ENCODE results near the gene UNC13B. TPM values are rescaled to one million over a fixed set of nuclear protein-coding genes. Genes with fewer than 3 reads are reported as not detected.

Gene UNC13B
- total RNA-seq, 1 experiment from 2014 or later, result not detected

GRCh38 chr9:35294066-35294465 is 132.3 kb downstream of the UNC13B start:
- Histone ChIP-seq H2AFZ (ENCODE audit: low read length) (no peak overlapping the region), H3K9me3 (ENCODE audit: low read length) (no peaks in the 10 kb centered on the region), H3K9me2 (replicated peaks; ENCODE audit: insufficient read depth, low read length) (no peaks in the 10 kb centered on the region), H4K20me1 (ENCODE audit: insufficient read depth, low read depth, low read length) (no peaks in the 10 kb centered on the region), H3K36me3 (ENCODE audit: insufficient read depth, low read length) (no peaks in the 10 kb centered on the region), H3K27me3 (ENCODE audit: low read length) (no peaks in the 10 kb centered on the region), H3K79me2 (ENCODE audit: low read length) (no peaks in the 10 kb centered on the region), H3K9ac (ENCODE audit: low read length) (no peak overlapping the region), H3K4me2 (ENCODE audit: low read depth, low read length, poor library complexity, severe bottlenecking) (no peak overlapping the region), H3K4me1 (ENCODE audit: low read length) (no peaks in the 10 kb centered on the region), H3K4me3 (ENCODE audit: low read length) (no peak overlapping the region), H3K27ac (ENCODE audit: low read length) (no peak overlapping the region)
- DNase-seq, result no peak

GRCh38 chr9:35294556-35294955 is 132.7 kb downstream of the UNC13B start:
- Histone ChIP-seq H4K20me1 (ENCODE audit: insufficient read depth, low read depth, low read length) (no peaks in the 10 kb centered on the region), H3K9me2 (replicated peaks; ENCODE audit: insufficient read depth, low read length) (no peaks in the 10 kb centered on the region), H3K79me2 (ENCODE audit: low read length) (no peaks in the 10 kb centered on the region), H3K27me3 (ENCODE audit: low read length) (no peaks in the 10 kb centered on the region), H3K9me3 (ENCODE audit: low read length) (no peaks in the 10 kb centered on the region), H3K9ac (ENCODE audit: low read length) (no peak overlapping the region), H3K36me3 (ENCODE audit: insufficient read depth, low read length) (no peaks in the 10 kb centered on the region), H3K4me1 (ENCODE audit: low read length) (no peaks in the 10 kb centered on the region), H3K4me2 (ENCODE audit: low read depth, low read length, poor library complexity, severe bottlenecking) (no peak overlapping the region), H3K27ac (ENCODE audit: low read length) (no peak overlapping the region), H3K4me3 (ENCODE audit: low read length) (no peak overlapping the region), H2AFZ (ENCODE audit: low read length) (no peak overlapping the region)
- no peak for DNase-seq

GRCh38 chr9:35295369-35296036 is 133.7 kb downstream of the UNC13B start:
- H3K9ac ChIP-seq (ENCODE audit: low read length), result no peak overlapping the region
- H3K4me3 ChIP-seq (ENCODE audit: low read length), result no peak overlapping the region
- H2AFZ ChIP-seq (ENCODE audit: low read length), result no peak overlapping the region
- no peaks in the 10 kb centered on the region for H3K27me3 ChIP-seq (ENCODE audit: low read length)
- H3K27ac ChIP-seq (ENCODE audit: low read length), result no peak overlapping the region
- H3K4me1 ChIP-seq (ENCODE audit: low read length), result no peaks in the 10 kb centered on the region
- no peak overlapping the region for H3K4me2 ChIP-seq (ENCODE audit: low read depth, low read length, poor library complexity, severe bottlenecking)
- H3K9me3 ChIP-seq (ENCODE audit: low read length), result no peaks in the 10 kb centered on the region
- H3K9me2 ChIP-seq (replicated peaks; ENCODE audit: insufficient read depth, low read length), result no peaks in the 10 kb centered on the region
- no peaks in the 10 kb centered on the region for H4K20me1 ChIP-seq (ENCODE audit: insufficient read depth, low read depth, low read length)
- H3K36me3 ChIP-seq (ENCODE audit: insufficient read depth, low read length), result no peaks in the 10 kb centered on the region
- DNase-seq, result no peak
- no peaks in the 10 kb centered on the region for H3K79me2 ChIP-seq (ENCODE audit: low read length)

- Histone ChIP-seq H3K79me2 (ENCODE audit: low read length) (no peaks in the 10 kb centered on the region), H3K9me3 (ENCODE audit: low read length) (no peaks in the 10 kb centered on the region), H3K36me3 (ENCODE audit: insufficient read depth, low read length) (no peaks in the 10 kb centered on the region), H3K4me1 (ENCODE audit: low read length) (no peaks in the 10 kb centered on the region), H3K9ac (ENCODE audit: low read length) (no peak overlapping the region), H3K4me2 (ENCODE audit: low read depth, low read length, poor library complexity, severe bottlenecking) (no peak overlapping the region), H4K20me1 (ENCODE audit: insufficient read depth, low read depth, low read length) (no peaks in the 10 kb centered on the region), H2AFZ (ENCODE audit: low read length) (no peak overlapping the region), H3K27ac (ENCODE audit: low read length) (no peak overlapping the region), H3K9me2 (replicated peaks; ENCODE audit: insufficient read depth, low read length) (no peaks in the 10 kb centered on the region), H3K27me3 (ENCODE audit: low read length) (no peaks in the 10 kb centered on the region), H3K4me3 (ENCODE audit: low read length) (no peak overlapping the region)
- no peak for DNase-seq
These were observed 141.8 kb downstream of the UNC13B start for GRCh38 chr9:35303567-35303966.

- no peak overlapping the region for H3K9ac ChIP-seq (ENCODE audit: low read length)
- H3K9me2 ChIP-seq (replicated peaks; ENCODE audit: insufficient read depth, low read length), result no peaks in the 10 kb centered on the region
- DNase-seq, result no peak
- no peak overlapping the region for H3K27ac ChIP-seq (ENCODE audit: low read length)
- no peak overlapping the region for H3K4me3 ChIP-seq (ENCODE audit: low read length)
- H3K36me3 ChIP-seq (ENCODE audit: insufficient read depth, low read length), result no peaks in the 10 kb centered on the region
- no peaks in the 10 kb centered on the region for H3K27me3 ChIP-seq (ENCODE audit: low read length)
- H3K79me2 ChIP-seq (ENCODE audit: low read length), result no peaks in the 10 kb centered on the region
- H3K4me2 ChIP-seq (ENCODE audit: low read depth, low read length, poor library complexity, severe bottlenecking), result no peak overlapping the region
- no peaks in the 10 kb centered on the region for H3K9me3 ChIP-seq (ENCODE audit: low read length)
- H3K4me1 ChIP-seq (ENCODE audit: low read length), result no peaks in the 10 kb centered on the region
- no peaks in the 10 kb centered on the region for H4K20me1 ChIP-seq (ENCODE audit: insufficient read depth, low read depth, low read length)
- H2AFZ ChIP-seq (ENCODE audit: low read length), result no peak overlapping the region
These were observed 144.5 kb downstream of the UNC13B start for GRCh38 chr9:35306283-35306682.

- Histone ChIP-seq H4K20me1 (ENCODE audit: insufficient read depth, low read depth, low read length) (no peaks in the 10 kb centered on the region), H3K79me2 (ENCODE audit: low read length) (no peaks in the 10 kb centered on the region), H3K27ac (ENCODE audit: low read length) (no peak overlapping the region), H3K9me3 (ENCODE audit: low read length) (no peaks in the 10 kb centered on the region), H3K27me3 (ENCODE audit: low read length) (no peaks in the 10 kb centered on the region), H3K9ac (ENCODE audit: low read length) (no peak overlapping the region), H3K4me1 (ENCODE audit: low read length) (no peaks in the 10 kb centered on the region), H3K36me3 (ENCODE audit: insufficient read depth, low read length) (no peaks in the 10 kb centered on the region), H3K4me3 (ENCODE audit: low read length) (no peak overlapping the region), H2AFZ (ENCODE audit: low read length) (no peak overlapping the region), H3K4me2 (ENCODE audit: low read depth, low read length, poor library complexity, severe bottlenecking) (no peak overlapping the region), H3K9me2 (replicated peaks; ENCODE audit: insufficient read depth, low read length) (no peaks in the 10 kb centered on the region)
- no peak for DNase-seq
These were observed 146.5 kb downstream of the UNC13B start for GRCh38 chr9:35308316-35308715.

GRCh38 chr9:35311891-35312639 is 150.3 kb downstream of the UNC13B start:
- no peaks in the 10 kb centered on the region for H3K9me3 ChIP-seq (ENCODE audit: low read length)
- no peaks in the 10 kb centered on the region for H4K20me1 ChIP-seq (ENCODE audit: insufficient read depth, low read depth, low read length)
- H3K27me3 ChIP-seq (ENCODE audit: low read length), result no peaks in the 10 kb centered on the region
- H3K36me3 ChIP-seq (ENCODE audit: insufficient read depth, low read length), result no peaks in the 10 kb centered on the region
- no peak for DNase-seq
- H3K27ac ChIP-seq (ENCODE audit: low read length), result no peak overlapping the region
- no peak overlapping the region for H3K4me2 ChIP-seq (ENCODE audit: low read depth, low read length, poor library complexity, severe bottlenecking)
- H3K4me3 ChIP-seq (ENCODE audit: low read length), result no peak overlapping the region
- no peaks in the 10 kb centered on the region for H3K79me2 ChIP-seq (ENCODE audit: low read length)
- no peaks in the 10 kb centered on the region for H3K4me1 ChIP-seq (ENCODE audit: low read length)
- no peak overlapping the region for H3K9ac ChIP-seq (ENCODE audit: low read length)
- H2AFZ ChIP-seq (ENCODE audit: low read length), result no peak overlapping the region
- H3K9me2 ChIP-seq (replicated peaks; ENCODE audit: insufficient read depth, low read length), result no peaks in the 10 kb centered on the region

- Histone ChIP-seq H3K4me1 (ENCODE audit: low read length) (no peaks in the 10 kb centered on the region), H3K27me3 (ENCODE audit: low read length) (no peaks in the 10 kb centered on the region), H3K9me2 (replicated peaks; ENCODE audit: insufficient read depth, low read length) (no peaks in the 10 kb centered on the region), H3K36me3 (ENCODE audit: insufficient read depth, low read length) (no peaks in the 10 kb centered on the region), H3K79me2 (ENCODE audit: low read length) (no peaks in the 10 kb centered on the region), H3K9me3 (ENCODE audit: low read length) (no peaks in the 10 kb centered on the region), H3K4me2 (ENCODE audit: low read depth, low read length, poor library complexity, severe bottlenecking) (no peak overlapping the region), H3K9ac (ENCODE audit: low read length) (no peak overlapping the region), H4K20me1 (ENCODE audit: insufficient read depth, low read depth, low read length) (no peaks in the 10 kb centered on the region), H3K4me3 (ENCODE audit: low read length) (no peak overlapping the region), H3K27ac (ENCODE audit: low read length) (no peak overlapping the region), H2AFZ (ENCODE audit: low read length) (no peak overlapping the region)
- DNase-seq, result no peak
These were observed 151.7 kb downstream of the UNC13B start for GRCh38 chr9:35313460-35313859.

Measured in Karpas-422 (cell line).